GM12874 (cell line): Measurements from ENCODE around the gene ADAM22.

Experiments
- CTCF ChIP-seq: IDR thresholded peaks from 2 replicates; pipeline ENCODE4 v1.5.1; 2011; ENCODE audit warnings: low read depth, mild to moderate bottlenecking, control low read depth, low read length, moderate library complexity; ENCODE audit not compliant: insufficient read depth

Gene ADAM22

DNA sequence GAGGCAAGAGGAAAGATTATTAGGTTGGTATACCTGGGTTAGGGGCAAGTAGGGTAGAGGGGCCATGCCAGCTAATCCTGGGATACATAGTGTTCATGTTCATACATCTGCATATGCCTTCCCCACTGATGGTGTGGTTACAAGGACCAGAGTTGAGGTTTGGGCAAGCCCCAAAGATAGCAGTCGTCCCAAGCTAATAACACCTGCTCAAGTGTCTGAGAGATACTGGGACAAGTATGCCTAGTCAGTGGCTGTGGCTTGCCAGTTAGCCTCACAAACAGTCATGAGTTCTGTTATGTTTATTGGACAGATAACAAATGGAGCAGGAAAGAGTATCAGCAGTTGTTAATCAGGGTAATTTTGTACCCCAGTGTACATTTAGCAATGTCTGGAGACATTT lies 139.6 kb downstream of the ADAM22 start:
- no peak for TF ChIP-seq CTCF

GRCh38 chr7:88075216-88075615 lies 141.2 kb downstream of the ADAM22 start:
- TF ChIP-seq CTCF = no peak

GRCh38 chr7:88083883-88084282 lies 149.8 kb downstream of the ADAM22 start:
- TF ChIP-seq CTCF = no peak

DNA sequence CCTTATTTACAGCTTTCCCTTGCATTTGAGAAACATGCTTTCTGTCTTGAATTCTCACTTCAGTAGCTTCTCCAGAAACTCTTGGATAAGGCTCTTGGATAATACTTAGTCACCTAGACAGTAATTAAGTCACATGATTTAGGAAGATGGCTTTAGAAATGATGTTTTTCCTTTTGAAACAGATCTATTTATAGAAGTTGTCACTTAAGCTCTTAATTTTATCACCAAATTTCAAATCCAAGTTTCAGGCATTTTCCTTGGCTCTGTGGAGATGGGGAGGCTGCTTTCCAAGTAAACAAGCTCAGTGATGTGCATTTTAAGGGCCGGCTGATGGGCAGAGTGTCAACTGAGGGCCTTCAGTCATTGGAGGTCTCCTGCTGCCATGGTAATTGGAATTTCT lies 155.5 kb downstream of the ADAM22 start:
- TF ChIP-seq CTCF = no peak

- TF ChIP-seq CTCF = no peak
Observed at GRCh38 chr7:88090240-88090639, 156.2 kb downstream of the ADAM22 start.

DNA sequence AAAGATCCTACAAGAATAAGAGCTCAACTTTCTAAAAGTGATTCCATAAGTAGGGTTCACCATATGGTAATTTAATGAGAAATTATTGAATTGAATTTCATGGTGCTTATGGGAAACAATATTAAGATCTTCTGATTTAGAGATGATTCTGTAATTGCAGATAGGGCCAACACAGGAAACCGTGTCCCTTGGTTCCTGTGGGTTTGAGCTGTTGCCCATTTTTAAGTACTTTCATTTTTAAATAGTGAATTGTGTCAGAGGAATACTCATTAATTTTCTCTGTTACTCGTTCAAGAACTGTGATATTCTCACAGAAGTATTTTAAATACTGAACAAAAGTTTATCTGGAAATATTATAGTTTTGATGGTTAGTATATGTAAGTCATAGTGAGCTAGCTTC lies 156.6 kb downstream of the ADAM22 start:
- no peak for TF ChIP-seq CTCF

DNA sequence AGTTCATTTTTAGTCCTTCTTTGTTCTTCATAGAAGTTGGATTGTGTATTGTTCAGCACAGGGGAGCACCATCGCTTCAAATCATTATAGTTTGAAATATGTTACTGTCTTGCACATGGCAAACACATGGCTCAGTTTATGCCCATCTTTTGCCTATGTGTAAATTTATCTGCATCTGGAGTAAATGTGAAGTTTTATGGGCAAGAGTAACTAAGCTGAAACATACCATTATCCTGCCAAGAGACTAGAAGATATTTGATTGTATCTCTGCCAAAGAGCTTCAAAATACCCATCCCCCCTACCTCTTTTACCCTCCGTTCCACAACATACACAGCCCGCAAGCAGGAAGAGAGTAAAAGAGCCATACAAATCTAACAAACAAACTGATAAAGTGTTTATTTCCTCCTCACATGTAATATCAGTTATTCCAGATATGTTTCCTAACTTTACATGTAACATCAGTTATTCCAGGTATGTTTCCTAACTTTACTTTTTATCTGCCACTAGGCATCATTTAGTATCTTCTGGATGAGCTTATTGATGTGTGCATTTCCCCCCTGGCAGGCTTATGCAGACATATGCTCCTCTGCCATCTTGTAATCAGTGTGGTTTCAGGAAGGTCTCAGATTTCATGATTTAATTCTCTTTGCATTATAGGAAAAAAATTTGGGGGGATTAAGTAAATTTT lies 158.1 kb downstream of the ADAM22 start:
- no peak for TF ChIP-seq CTCF
